SK-N-SH treated with all-trans-retinoic acid at 6 μM for 48 hours (cell line): ENCODE results near the gene SORCS3.

ENCODE experiments used
- ARNTL ChIP-seq: fragments of 450-650 bp; formaldehyde crosslinking; IDR thresholded peaks from 2 replicates; pipeline ENCODE4 v1.5.0; 2020; ENCODE audit warnings: low read depth, mild to moderate bottlenecking, moderate library complexity, borderline replicate concordance
- PATZ1 ChIP-seq: fragments of 250-450 bp; sonication (Bioruptor Pico); IDR thresholded peaks from 2 replicates; pipeline ENCODE4 v1.8.0; 2020; ENCODE audit warnings: mild to moderate bottlenecking, moderate library complexity, borderline replicate concordance
- ZC3H10 ChIP-seq: fragments of 250-450 bp; sonication (Bioruptor Pico); IDR thresholded peaks from 2 replicates; pipeline ENCODE4 v1.5.1; 2021; ENCODE audit warnings: mild to moderate bottlenecking, moderate library complexity
- ZNF8 ChIP-seq: fragments of 450-650 bp; formaldehyde crosslinking; IDR thresholded peaks from 2 replicates; pipeline ENCODE4 v1.5.0; 2020; ENCODE audit warnings: mild to moderate bottlenecking, moderate library complexity

- TF ChIP-seq ARNTL (no peak), ZC3H10 (CRISPR knock-in tag) (no peak), PATZ1 (CRISPR knock-in tag) (no peak), ZNF8 (no peak)
These were observed 384.0 kb downstream of the SORCS3 start for GRCh38 chr10:105025092-105025491.
